Parathyroid adenoma (tissue), 2 donors: ENCODE results near the gene SLC25A15.

ENCODE experiments used
- H2AFZ ChIP-seq: fragments of 300-600 bp; sonication (generic); one replicate; pipeline ENCODE4 v1.7.0; 2017; ENCODE audit warnings: antibody characterized with exemption, mild to moderate bottlenecking
- H3K27ac ChIP-seq: fragments of 300-600 bp; sonication (generic); one replicate; pipeline ENCODE4 v1.7.0; 2017
- H3K27me3 ChIP-seq: fragments of 300-600 bp; sonication (generic); one replicate; pipeline ENCODE4 v1.7.0; 2017; ENCODE audit warnings: low read length; ENCODE audit not compliant: control insufficient read depth, insufficient read depth
- H3K36me3 ChIP-seq: fragments of 300-600 bp; sonication (generic); one replicate; pipeline ENCODE4 v1.7.0; 2017; ENCODE audit warnings: low read length; ENCODE audit not compliant: control insufficient read depth, insufficient read depth
- H3K4me1 ChIP-seq: fragments of 300-600 bp; sonication (generic); one replicate; pipeline ENCODE4 v1.7.0; 2017; ENCODE audit warnings: control low read depth
- H3K4me2 ChIP-seq: fragments of 300-600 bp; sonication (generic); one replicate; pipeline ENCODE4 v1.7.0; 2017; ENCODE audit warnings: low read length
- H3K4me3 ChIP-seq: fragments of 300-600 bp; sonication (generic); one replicate; pipeline ENCODE4 v1.7.0; 2017; ENCODE audit warnings: low read depth, low read length
- H3K79me2 ChIP-seq: fragments of 300-600 bp; sonication (generic); one replicate; pipeline ENCODE4 v1.7.0; 2017; ENCODE audit warnings: control low read depth
- H3K9ac ChIP-seq: fragments of 300-600 bp; sonication (generic); one replicate; pipeline ENCODE4 v1.7.0; 2017; ENCODE audit warnings: mild to moderate bottlenecking
- H3K9me3 ChIP-seq: fragments of 300-600 bp; sonication (generic); one replicate; pipeline ENCODE4 v1.7.0; 2017; ENCODE audit warnings: low read length; ENCODE audit not compliant: control insufficient read depth
- TF ChIP-seq, protein P1 (sequence below): fragments of 300-600 bp; sonication (generic); IDR thresholded peaks from one replicate; pipeline ENCODE4 v1.7.0; 2017; ENCODE audit warnings: antibody characterized with exemption, mild to moderate bottlenecking
- donor health status: primary hyperparathyroidism.

The SLC25A15 gene

DNA sequence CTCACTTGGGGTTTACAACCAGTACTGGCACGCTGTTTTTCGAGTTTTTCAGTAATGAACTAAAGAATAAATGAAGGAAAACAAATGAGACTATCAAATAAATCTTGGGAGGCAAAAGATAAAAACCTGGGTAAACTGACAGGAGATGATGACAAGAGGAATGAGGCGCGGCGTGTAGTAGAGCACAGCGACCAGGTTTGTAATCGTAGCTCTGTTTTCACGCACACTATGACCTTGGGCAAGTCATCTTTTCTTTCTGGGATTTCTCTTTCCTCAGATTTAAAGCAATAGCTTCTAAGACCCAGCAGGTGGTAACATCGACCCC lies 18.8 kb upstream of the SLC25A15 start:
- TF ChIP-seq, protein P1, sequence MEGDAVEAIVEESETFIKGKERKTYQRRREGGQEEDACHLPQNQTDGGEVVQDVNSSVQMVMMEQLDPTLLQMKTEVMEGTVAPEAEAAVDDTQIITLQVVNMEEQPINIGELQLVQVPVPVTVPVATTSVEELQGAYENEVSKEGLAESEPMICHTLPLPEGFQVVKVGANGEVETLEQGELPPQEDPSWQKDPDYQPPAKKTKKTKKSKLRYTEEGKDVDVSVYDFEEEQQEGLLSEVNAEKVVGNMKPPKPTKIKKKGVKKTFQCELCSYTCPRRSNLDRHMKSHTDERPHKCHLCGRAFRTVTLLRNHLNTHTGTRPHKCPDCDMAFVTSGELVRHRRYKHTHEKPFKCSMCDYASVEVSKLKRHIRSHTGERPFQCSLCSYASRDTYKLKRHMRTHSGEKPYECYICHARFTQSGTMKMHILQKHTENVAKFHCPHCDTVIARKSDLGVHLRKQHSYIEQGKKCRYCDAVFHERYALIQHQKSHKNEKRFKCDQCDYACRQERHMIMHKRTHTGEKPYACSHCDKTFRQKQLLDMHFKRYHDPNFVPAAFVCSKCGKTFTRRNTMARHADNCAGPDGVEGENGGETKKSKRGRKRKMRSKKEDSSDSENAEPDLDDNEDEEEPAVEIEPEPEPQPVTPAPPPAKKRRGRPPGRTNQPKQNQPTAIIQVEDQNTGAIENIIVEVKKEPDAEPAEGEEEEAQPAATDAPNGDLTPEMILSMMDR = no peak
- Histone ChIP-seq H3K9me3 (no peaks in the 10 kb centered on the region), H3K27me3 (no peaks in the 10 kb centered on the region), H3K9ac (peak overlapping the region; percentile 28), H3K4me2 (peak overlapping the region; percentile 73), H3K4me1 (no peaks in the 10 kb centered on the region), H3K27ac (peak overlapping the region; percentile 81), H3K4me3 (peak overlapping the region; percentile 79), H3K36me3 (no peaks in the 10 kb centered on the region), H3K79me2 (peaks cover 4% of the 10 kb centered on the region), H2AFZ (peak overlapping the region; percentile 87)

GRCh38 chr13:40770934-40771618 lies 18.3 kb upstream of the SLC25A15 start, which contains the start of gene MRPS31:
Gene MRPS31, minus strand, starts transcription at chr13:40771190. Its CDS starts 54 bp downstream, at chr13:40771136.
- Histone ChIP-seq H3K4me3 (peak within 1 kb of the TSS; percentile 79), H3K36me3 (no peaks in the 10 kb centered on the region), H3K9ac (peak within 1 kb of the TSS; percentile 28), H3K79me2 (peaks cover 4% of the 10 kb centered on the region), H3K4me1 (no peaks in the 10 kb centered on the region), H3K9me3 (no peaks in the 10 kb centered on the region), H2AFZ (peak within 1 kb of the TSS; percentile 87), H3K4me2 (peak within 1 kb of the TSS; percentile 73), H3K27me3 (no peaks in the 10 kb centered on the region), H3K27ac (peak within 1 kb of the TSS; percentile 81)
- TF ChIP-seq, protein P1 = no peak

DNA sequence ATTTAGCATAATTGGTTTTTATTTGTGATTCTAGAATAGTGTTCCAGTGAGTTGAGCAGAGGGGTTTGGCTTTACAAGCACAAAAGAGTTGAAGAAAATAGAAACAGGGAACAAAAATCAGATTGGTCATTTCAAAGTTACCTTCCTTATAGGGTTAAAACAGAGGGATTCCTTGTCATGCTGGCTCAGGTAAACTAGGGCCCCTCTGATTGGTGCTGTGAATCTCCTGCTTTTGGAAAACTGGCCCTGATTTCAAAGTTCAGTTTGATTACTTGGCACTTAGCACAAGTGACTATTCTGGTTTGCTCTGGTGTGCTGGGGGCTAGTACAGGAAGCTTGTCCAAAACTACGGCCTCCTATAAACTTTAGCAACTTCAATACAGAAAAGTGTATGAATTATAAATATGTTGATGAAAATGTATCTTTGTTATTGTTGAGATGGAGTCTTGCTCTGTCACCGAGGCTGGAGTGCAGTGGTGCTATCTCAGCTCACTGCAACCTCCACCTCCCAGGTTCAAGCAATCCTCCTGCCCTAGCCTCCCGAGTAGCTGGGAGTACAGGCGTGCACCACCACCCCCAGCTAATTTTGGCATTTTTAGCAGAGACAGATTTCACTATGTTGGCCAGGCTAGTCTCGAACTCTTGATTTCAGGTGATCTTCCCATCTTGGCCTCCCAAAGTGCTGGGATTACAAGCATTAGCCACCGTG lies 16.5 kb upstream of the SLC25A15 start:
- TF ChIP-seq, protein P1 = no peak
- no peak overlapping the region for H2AFZ ChIP-seq
- H3K27ac ChIP-seq = no peak overlapping the region
- H3K9me3 ChIP-seq = no peaks in the 10 kb centered on the region
- H3K36me3 ChIP-seq = no peaks in the 10 kb centered on the region
- H3K79me2 ChIP-seq = peaks cover 4% of the 10 kb centered on the region
- H3K4me1 ChIP-seq = no peaks in the 10 kb centered on the region
- no peak overlapping the region for H3K9ac ChIP-seq
- H3K4me3 ChIP-seq = no peak overlapping the region
- H3K4me2 ChIP-seq = no peak overlapping the region
- H3K27me3 ChIP-seq = no peaks in the 10 kb centered on the region

GRCh38 chr13:40774672-40775071 lies 14.7 kb upstream of the SLC25A15 start:
- Histone ChIP-seq H3K9me3 (no peaks in the 10 kb centered on the region), H3K4me3 (no peak overlapping the region), H3K9ac (no peak overlapping the region), H2AFZ (no peak overlapping the region), H3K27me3 (no peaks in the 10 kb centered on the region), H3K4me2 (no peak overlapping the region), H3K79me2 (peaks cover 4% of the 10 kb centered on the region), H3K27ac (no peak overlapping the region), H3K4me1 (no peaks in the 10 kb centered on the region), H3K36me3 (no peaks in the 10 kb centered on the region)
- TF ChIP-seq, protein P1 = no peak
